ENCODE measurements around the gene GRIN2A.

Gene GRIN2A

DNA sequence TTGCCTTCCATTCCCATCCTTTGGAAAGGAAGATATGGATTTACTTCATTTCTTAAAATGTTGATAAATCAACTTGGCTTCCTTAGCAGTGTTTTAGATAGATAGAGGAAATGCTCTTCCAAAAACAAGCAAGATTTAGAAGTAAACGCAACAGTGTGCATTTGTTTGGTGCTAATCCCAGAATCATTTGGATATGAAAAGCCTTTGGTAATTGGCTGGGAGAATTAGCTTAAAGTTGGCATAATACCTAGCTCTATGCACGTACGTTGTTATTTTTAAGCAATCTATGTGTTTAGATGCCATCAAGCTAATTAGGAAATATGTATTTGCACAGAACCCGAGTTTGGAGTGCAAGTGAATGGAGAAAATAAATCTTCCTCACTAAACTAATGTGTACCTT, 415.3 kb downstream of the GRIN2A start:
- H3K9me3 Mint-ChIP-seq, result no peaks in the 10 kb centered on the region
- no peak overlapping the region for H3K4me3 Mint-ChIP-seq
- no peaks in the 10 kb centered on the region for H3K27me3 Mint-ChIP-seq (ENCODE audit: low read depth)
- TF ChIP-seq, protein P1, sequence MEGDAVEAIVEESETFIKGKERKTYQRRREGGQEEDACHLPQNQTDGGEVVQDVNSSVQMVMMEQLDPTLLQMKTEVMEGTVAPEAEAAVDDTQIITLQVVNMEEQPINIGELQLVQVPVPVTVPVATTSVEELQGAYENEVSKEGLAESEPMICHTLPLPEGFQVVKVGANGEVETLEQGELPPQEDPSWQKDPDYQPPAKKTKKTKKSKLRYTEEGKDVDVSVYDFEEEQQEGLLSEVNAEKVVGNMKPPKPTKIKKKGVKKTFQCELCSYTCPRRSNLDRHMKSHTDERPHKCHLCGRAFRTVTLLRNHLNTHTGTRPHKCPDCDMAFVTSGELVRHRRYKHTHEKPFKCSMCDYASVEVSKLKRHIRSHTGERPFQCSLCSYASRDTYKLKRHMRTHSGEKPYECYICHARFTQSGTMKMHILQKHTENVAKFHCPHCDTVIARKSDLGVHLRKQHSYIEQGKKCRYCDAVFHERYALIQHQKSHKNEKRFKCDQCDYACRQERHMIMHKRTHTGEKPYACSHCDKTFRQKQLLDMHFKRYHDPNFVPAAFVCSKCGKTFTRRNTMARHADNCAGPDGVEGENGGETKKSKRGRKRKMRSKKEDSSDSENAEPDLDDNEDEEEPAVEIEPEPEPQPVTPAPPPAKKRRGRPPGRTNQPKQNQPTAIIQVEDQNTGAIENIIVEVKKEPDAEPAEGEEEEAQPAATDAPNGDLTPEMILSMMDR (IDR thresholded peaks at IDR 0.05; ENCODE audit: unreplicated experiment in 3 of 3), result no peak
- H3K27ac Mint-ChIP-seq, result no peak overlapping the region
- no peaks in the 10 kb centered on the region for H3K4me1 Mint-ChIP-seq
- H3K36me3 Mint-ChIP-seq (ENCODE audit: low read depth), result peaks cover 15% of the 10 kb centered on the region

DNA sequence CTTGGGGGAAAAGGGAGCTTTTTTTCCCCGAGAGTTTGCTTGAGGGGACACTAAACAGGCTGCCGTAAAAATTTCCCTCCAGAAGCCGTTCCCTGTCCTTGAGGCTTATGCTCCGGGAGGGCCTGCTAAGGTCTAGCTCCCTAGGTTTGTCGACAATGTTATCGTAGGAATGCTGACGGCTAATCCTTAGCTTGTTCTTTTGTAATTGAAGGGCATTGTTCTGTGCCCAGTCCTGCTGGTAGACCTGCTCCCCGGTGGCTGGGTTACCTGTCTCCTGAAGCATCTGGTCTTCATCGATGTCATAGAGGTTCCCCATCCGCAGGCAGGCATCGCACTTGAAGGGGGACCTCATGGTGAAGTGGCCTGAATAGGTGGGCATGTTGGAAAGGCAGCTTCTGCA, 418.7 kb downstream of the GRIN2A start:
- Mint-ChIP-seq H3K27ac (no peak overlapping the region), H3K4me3 (no peak overlapping the region), H3K27me3 (ENCODE audit: low read depth) (no peaks in the 10 kb centered on the region), H3K36me3 (ENCODE audit: low read depth) (peaks cover 16% of the 10 kb centered on the region), H3K4me1 (no peaks in the 10 kb centered on the region), H3K9me3 (no peaks in the 10 kb centered on the region)
- TF ChIP-seq, protein P1 (IDR thresholded peaks at IDR 0.05; ENCODE audit: unreplicated experiment in 3 of 3), result no peak

DNA sequence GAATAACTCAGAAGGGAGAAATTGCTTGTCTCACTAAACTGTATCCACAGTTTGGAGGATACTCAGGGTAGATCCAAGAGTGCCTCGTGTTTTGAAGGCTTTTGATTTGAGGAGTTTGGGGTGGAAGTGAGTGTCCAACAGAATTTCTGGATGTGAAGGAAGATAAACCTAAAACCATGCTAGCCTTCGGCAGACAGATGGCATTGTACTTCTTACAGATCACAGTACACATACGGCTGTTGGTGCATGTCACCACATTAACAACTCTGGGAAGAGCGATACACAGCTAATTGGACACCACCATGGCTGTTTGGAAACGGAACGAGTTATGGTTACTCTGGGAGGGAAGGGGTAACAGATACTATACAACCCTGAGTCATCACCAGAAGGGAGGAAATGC, 420.4 kb downstream of the GRIN2A start:
- Mint-ChIP-seq H3K9me3 (no peaks in the 10 kb centered on the region), H3K4me3 (no peak overlapping the region), H3K27ac (no peak overlapping the region), H3K4me1 (no peaks in the 10 kb centered on the region), H3K27me3 (ENCODE audit: low read depth) (no peaks in the 10 kb centered on the region), H3K36me3 (ENCODE audit: low read depth) (peaks cover 16% of the 10 kb centered on the region)
- TF ChIP-seq, protein P1 (IDR thresholded peaks at IDR 0.05; ENCODE audit: unreplicated experiment in 3 of 3), result no peak

DNA sequence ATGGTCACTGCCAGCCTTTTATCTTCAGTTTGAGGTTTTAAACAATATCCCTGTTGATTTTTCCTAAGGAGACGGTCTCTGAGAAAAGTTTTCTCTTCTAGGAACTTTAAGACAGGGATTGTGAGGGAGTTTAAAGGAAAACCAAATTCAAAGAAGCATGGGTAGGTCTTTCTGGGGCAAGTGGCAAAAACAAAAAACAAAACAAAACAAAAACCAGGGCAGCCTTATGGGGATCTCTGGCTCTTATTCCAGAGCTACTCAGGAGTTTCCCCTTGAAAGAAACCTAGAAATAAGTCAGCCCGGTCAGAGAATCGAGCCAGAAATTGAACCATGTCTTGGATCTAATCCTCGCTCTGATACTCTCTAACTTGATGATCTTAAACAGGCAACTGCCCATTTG, 424.5 kb downstream of the GRIN2A start:
- Mint-ChIP-seq H3K4me1 (peaks cover 10% of the 10 kb centered on the region), H3K27ac (no peak overlapping the region), H3K36me3 (ENCODE audit: low read depth) (peaks cover 6% of the 10 kb centered on the region), H3K4me3 (no peak overlapping the region), H3K9me3 (no peaks in the 10 kb centered on the region), H3K27me3 (ENCODE audit: low read depth) (no peaks in the 10 kb centered on the region)
- TF ChIP-seq, protein P1 (IDR thresholded peaks at IDR 0.05; ENCODE audit: unreplicated experiment in 3 of 3), result no peak

DNA sequence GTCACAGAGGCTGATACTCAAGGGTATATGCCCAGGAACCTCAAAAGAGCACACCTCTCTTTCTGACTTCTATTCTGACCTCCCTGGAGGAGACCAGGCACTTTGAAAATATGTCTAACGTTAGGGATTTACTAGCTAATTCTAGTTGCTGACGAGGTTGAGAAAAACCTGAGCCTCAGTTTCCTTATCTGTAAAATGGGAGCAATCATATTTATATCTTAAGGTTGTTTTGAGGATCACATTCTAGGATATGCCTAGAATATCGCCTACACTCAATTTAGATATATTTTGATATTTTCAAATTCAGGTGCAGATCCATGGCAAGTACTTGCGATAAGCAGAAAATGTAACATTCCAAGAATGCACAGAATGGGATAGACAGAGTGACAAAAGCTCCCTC, 425.8 kb downstream of the GRIN2A start:
- TF ChIP-seq, protein P1 (IDR thresholded peaks at IDR 0.05; ENCODE audit: unreplicated experiment in 3 of 3), result no peak
- Mint-ChIP-seq H3K27ac (no peak overlapping the region), H3K36me3 (ENCODE audit: low read depth) (no peaks in the 10 kb centered on the region), H3K9me3 (no peaks in the 10 kb centered on the region), H3K27me3 (ENCODE audit: low read depth) (no peaks in the 10 kb centered on the region), H3K4me1 (peaks cover 10% of the 10 kb centered on the region), H3K4me3 (no peak overlapping the region)

DNA sequence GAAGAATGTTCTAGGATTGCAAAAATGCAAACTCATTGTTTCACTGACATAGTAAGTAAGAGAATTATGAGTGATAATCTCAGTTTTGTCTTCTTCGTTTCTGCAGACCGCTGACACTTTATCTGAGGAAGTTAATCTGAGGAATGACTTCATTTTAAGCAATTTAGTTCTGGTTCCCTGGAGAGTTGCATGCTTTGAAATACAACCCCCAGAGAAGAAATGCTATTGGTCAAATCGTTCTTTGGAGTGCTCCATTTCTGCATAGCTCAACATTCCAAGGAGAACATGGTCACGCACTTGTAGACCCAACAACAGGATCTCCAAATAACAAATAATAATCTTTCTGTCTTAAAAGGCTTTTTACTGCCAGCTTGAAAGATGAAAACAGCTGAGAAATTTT, 427.1 kb downstream of the GRIN2A start:
- H3K4me3 Mint-ChIP-seq, result no peak overlapping the region
- H3K27me3 Mint-ChIP-seq (ENCODE audit: low read depth), result no peaks in the 10 kb centered on the region
- H3K4me1 Mint-ChIP-seq, result peaks cover 10% of the 10 kb centered on the region
- H3K36me3 Mint-ChIP-seq (ENCODE audit: low read depth), result no peaks in the 10 kb centered on the region
- no peaks in the 10 kb centered on the region for H3K9me3 Mint-ChIP-seq
- TF ChIP-seq, protein P1 (IDR thresholded peaks at IDR 0.05; ENCODE audit: unreplicated experiment in 3 of 3), result no peak
- no peak overlapping the region for H3K27ac Mint-ChIP-seq

All from nephron (organoid).